Left lung (tissue), 14 donors: ENCODE data around the gene PCDH1. TPM values are rescaled to one million over a fixed set of nuclear protein-coding genes. Genes with fewer than 3 reads are reported as not detected.
"Not testable (repeated sequence)": the region's sequence is repeated elsewhere in the genome, so short reads cannot be mapped to it uniquely, and the experiment has no call there.

Experiments used
- ATAC-seq: fragments of 200-7000 bp; cut with Tn5 transposase; one replicate; pipeline ENCODE4 v1.9.1; 2020; ENCODE audit warnings: moderate library complexity
- DNase-seq, 4 donors: peaks; one replicate each; pipeline ENCODE4 v3.0.0-alpha.2; 2013 to 2020
- H3K27ac ChIP-seq, 2 donors: fragments of 200-600 bp; sonication (generic) in 1 of 2; one replicate each; pipeline versions ENCODE4 v1.5.0 to v1.8.0; 2020 to 2021
- H3K27me3 ChIP-seq, 2 donors: fragments of 200-600 bp; sonication (generic) in 1 of 2; one replicate each; pipeline versions ENCODE4 v1.5.0 to v1.8.0; 2020 to 2021
- H3K36me3 ChIP-seq, 2 donors: fragments of 200-600 bp; sonication (generic) in 1 of 2; one replicate each; pipeline versions ENCODE4 v1.5.0 to v1.8.0; 2020 to 2021
- H3K4me1 ChIP-seq, 2 donors: fragments of 200-600 bp; one replicate each; pipeline ENCODE4 v1.8.0; 2021
- H3K4me3 ChIP-seq, 2 donors: fragments of 200-600 bp; sonication (generic) in 1 of 2; one replicate each; pipeline versions ENCODE4 v1.5.0 to v1.8.0; 2020 to 2021; ENCODE audit warnings: mild to moderate bottlenecking in 1 of 2
- H3K9me3 ChIP-seq, 2 donors: fragments of 200-600 bp; sonication (generic) in 1 of 2; one replicate each; pipeline versions ENCODE4 v1.5.0 to v1.8.0; 2020 to 2021
- intact Hi-C, 2 donors: fragments of 100-400 bp; cut with DNase I; formaldehyde crosslinking; loops; one replicate each; pipeline versions ENCODE4 v1.11.2 to v1.14.2; 2022
- long read RNA-seq, 12 donors: library from polyadenylated mRNA in 2 of 12; unstranded in 2 of 12; transcript quantifications; one replicate each; pipeline ENCODE4 v2.0.0 and lab custom pipeline, GENCODE V29; 2019 to 2026
- polyA plus RNA-seq, 6 donors: library from polyadenylated mRNA; unstranded; fragments of 120-200 nt; gene quantifications; one replicate each; pipeline ENCODE4 v1.2.1, GENCODE V29; 2013; ENCODE audit not compliant: insufficient read length in 6 of 6
- total RNA-seq, 2 donors: library from RNA; stranded (reverse); fragmentation: NEBNext Ultra II Directional; extraction: Animal tissue kit (Norgen Biotek cat#: 25700); gene quantifications; one replicate each; pipeline ENCODE4 v1.2.1, GENCODE V29; 2021
- TF ChIP-seq, protein P1 (sequence below), 2 donors: fragments of 200-600 bp; sonication (generic) in 1 of 2; IDR thresholded peaks; one replicate each; pipeline versions ENCODE4 v1.5.0 to v1.8.0; 2021; ENCODE audit warnings: antibody characterized with exemption in 2 of 2
- donor health status: DM: no; HTN: yes; CAD: no.
- donor health status: DM: no; HTN: no; CAD: no.

PCDH1 gene
- total RNA-seq (10 to 100 TPM; 55.2 to 65.0 TPM), polyA plus RNA-seq (10 to 100 TPM; 23.6 to 38.2 (median 31.8) TPM)
- long read RNA-seq, donor 1, transcript PCDH1-203 (3 exons, 3,827 nt): major isoform, 7 of 12 reads
- long read RNA-seq, donor 1, partial matches to known transcripts: 5 of 12 reads
- long read RNA-seq, donor 1, other reads (novel, unspliced or antisense): 0 of 12 reads
- long read RNA-seq, donor 2, transcript PCDH1-203 (3 exons, 3,827 nt): major isoform, 7 of 12 reads
- long read RNA-seq, donor 2, partial matches to known transcripts: 5 of 12 reads
- long read RNA-seq, donor 2, other reads (novel, unspliced or antisense): 0 of 12 reads
- long read RNA-seq, donor 3, full-length matches to known transcripts: 10 of 10 reads
- long read RNA-seq, donor 3, partial matches to known transcripts: 0 of 10 reads
- long read RNA-seq, donor 3, other reads (novel, unspliced or antisense): 0 of 10 reads
- long read RNA-seq, donor 4, partial matches to known transcripts: 0 of 3 reads
- long read RNA-seq, donor 4, other reads (novel, unspliced or antisense): 3 of 3 reads
- long read RNA-seq, donor 5, transcript PCDH1-203 (3 exons, 3,827 nt): major isoform, 7 of 7 reads
- long read RNA-seq, donor 5, partial matches to known transcripts: 0 of 7 reads
- long read RNA-seq, donor 5, other reads (novel, unspliced or antisense): 0 of 7 reads
- long read RNA-seq, donor 6, transcript PCDH1-203 (3 exons, 3,827 nt): major isoform, 10 of 16 reads
- long read RNA-seq, donor 6, partial matches to known transcripts: 6 of 16 reads
- long read RNA-seq, donor 6, other reads (novel, unspliced or antisense): 0 of 16 reads
- long read RNA-seq, donor 7, full-length matches to known transcripts: 4 of 4 reads
- long read RNA-seq, donor 7, partial matches to known transcripts: 0 of 4 reads
- long read RNA-seq, donor 7, other reads (novel, unspliced or antisense): 0 of 4 reads
- long read RNA-seq, donor 8, full-length matches to known transcripts: 11 of 28 reads
- long read RNA-seq, donor 8, partial matches to known transcripts: 17 of 28 reads
- long read RNA-seq, donor 8, other reads (novel, unspliced or antisense): 0 of 28 reads
- long read RNA-seq, donor 9: 0 reads
- long read RNA-seq, donor 10, partial matches to known transcripts: 0 of 3 reads
- long read RNA-seq, donor 10, other reads (novel, unspliced or antisense): 2 of 3 reads
- long read RNA-seq, donor 11, transcript PCDH1-203 (3 exons, 3,827 nt): major isoform, 5 of 16 reads
- long read RNA-seq, donor 11, partial matches to known transcripts: 11 of 16 reads
- long read RNA-seq, donor 11, other reads (novel, unspliced or antisense): 0 of 16 reads
- long read RNA-seq, donor 12, full-length matches to known transcripts: 6 of 6 reads
- long read RNA-seq, donor 12, partial matches to known transcripts: 0 of 6 reads
- long read RNA-seq, donor 12, other reads (novel, unspliced or antisense): 0 of 6 reads

DNA sequence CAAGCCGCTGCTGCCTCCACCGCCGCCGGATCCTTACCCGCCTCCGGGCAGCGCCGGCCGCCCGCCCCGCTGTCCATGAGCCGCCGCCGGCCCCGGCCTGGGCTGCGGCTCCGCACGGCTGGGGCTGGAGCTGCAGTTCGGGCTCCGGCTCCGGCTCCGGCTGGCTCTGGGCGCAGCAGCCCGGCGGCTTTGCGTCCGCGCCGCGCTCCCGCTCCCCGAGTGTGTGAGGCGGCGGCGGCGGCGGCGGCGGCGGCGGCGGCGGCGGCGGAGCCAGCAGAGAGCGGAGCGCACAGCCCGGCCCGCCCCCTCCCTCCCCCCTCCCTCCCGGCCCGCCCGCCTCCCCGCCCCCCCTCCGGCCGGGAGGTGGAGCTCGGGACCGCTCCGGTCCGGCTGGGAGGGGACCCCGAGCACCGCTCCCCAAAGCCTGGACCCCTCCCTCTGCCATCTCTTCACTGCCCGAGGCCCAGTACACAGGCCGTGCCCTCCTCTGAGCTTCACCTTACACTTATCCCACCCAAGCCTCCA lies at the start of gene PCDH1:
Gene PCDH1 (minus strand): TSS at position 225 of the 525 bp plus-strand sequence. CDS start 148 bp downstream, at position 77.
- peak within 1 kb of the TSS; percentile 80 to 84 for H3K27ac ChIP-seq
- DNase-seq (peak in 1 of 4 donors; percentile 82), ATAC-seq (peak; percentile 67)
- H3K4me1 ChIP-seq: peaks cover 0 to 52% of the 10 kb centered on the region in 2 donors
- TF ChIP-seq, protein P1, sequence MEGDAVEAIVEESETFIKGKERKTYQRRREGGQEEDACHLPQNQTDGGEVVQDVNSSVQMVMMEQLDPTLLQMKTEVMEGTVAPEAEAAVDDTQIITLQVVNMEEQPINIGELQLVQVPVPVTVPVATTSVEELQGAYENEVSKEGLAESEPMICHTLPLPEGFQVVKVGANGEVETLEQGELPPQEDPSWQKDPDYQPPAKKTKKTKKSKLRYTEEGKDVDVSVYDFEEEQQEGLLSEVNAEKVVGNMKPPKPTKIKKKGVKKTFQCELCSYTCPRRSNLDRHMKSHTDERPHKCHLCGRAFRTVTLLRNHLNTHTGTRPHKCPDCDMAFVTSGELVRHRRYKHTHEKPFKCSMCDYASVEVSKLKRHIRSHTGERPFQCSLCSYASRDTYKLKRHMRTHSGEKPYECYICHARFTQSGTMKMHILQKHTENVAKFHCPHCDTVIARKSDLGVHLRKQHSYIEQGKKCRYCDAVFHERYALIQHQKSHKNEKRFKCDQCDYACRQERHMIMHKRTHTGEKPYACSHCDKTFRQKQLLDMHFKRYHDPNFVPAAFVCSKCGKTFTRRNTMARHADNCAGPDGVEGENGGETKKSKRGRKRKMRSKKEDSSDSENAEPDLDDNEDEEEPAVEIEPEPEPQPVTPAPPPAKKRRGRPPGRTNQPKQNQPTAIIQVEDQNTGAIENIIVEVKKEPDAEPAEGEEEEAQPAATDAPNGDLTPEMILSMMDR (IDR thresholded peaks at IDR 0.05): no peak
- H3K4me3 ChIP-seq: peak within 1 kb of the TSS; percentile 53 to 65
- intact Hi-C loops: loop anchor here in 1 of 2 donors (5.0 kb wide), 1 partner anchor 176 kb away; no protein-coding TSS in a partner anchor
- H3K9me3 ChIP-seq: no peaks in the 10 kb centered on the region
- peaks cover 37 to 100% of the 10 kb centered on the region in 2 donors for H3K27me3 ChIP-seq
- H3K36me3 ChIP-seq: no peaks in the 10 kb centered on the region

DNA sequence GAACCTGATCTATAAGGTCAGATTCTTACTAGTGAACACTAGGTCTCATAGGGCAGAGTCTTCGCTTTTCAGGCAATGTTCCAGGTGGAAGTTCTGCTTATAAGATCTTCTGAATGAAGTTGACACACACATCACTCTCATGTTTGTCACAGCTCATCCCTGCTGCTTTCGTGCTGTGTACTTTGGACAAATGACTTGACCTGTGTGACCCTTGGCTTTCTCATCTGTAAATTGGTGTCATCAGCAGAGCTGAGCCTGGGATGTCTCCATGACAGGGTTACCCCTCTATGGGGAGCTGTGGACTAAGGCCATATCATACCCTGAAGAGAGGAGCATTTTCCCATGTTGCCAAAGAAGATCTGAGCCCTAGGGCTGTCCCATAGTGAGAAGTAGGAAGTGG lies 48.2 kb upstream of the PCDH1 start:
- intact Hi-C loops: no loop called here

DNA sequence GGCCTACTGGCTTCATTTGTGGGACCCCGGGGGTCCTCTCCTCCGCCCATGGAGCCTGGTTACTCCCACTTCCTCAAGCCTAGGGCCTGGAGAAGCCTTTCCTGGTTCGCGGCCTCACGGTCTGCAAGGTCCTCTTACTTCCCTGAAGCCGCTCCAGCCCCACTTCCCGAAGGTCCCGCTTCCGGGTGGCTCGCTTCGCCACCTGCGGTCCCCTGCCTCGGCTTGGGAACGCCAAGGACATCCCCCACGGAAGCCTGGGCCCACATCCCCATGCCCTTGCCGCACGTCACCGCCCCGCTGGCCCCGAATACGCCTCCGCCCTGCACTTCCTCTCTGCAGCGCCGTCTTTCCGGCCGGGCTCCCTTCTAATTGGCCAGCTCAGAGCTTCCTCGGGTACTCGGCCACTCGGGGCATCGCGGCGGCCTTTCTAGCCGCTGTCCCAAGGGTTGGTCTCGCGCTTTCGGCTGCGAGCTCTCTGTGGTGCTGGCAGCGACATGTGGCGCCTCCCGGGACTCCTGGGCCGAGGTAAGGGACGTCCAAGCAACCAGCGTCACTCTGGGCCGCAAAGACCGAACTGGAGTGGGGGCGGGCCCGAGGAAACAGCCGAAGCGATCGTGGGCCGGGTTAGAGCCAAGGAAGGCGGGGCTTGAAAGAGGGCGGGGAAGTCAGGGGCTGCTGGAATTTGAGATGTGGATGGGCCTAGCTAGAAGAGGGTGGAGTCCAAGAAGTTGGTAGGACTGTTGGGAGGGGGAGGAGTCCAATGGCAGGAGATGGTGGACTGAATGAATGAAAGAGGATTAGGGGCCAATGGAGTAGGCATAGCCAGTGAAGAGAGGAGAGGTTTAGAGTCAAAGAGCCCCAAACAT lies 45.5 kb upstream of the PCDH1 start, which contains the start of gene DELE1:
Gene DELE1 (plus strand): TSS at position 424 of the 866 bp plus-strand sequence. CDS start 71 bp downstream, at position 495.
- H3K36me3 ChIP-seq: peaks cover 0 to 40% of the 10 kb centered on the region in 2 donors
- peak; percentile 99 for ATAC-seq

More for the DNA sequence above, 48.2 kb upstream of the PCDH1 start:
- TF ChIP-seq, protein P1 (IDR thresholded peaks at IDR 0.05): no peak
- ATAC-seq: no peak
- H3K9me3 ChIP-seq: no peaks in the 10 kb centered on the region
- no peak overlapping the region for H3K27ac ChIP-seq
- H3K27me3 ChIP-seq: no peaks in the 10 kb centered on the region
- DNase-seq: no peak
- peaks cover 0 to 67% of the 10 kb centered on the region in 2 donors for H3K36me3 ChIP-seq
- H3K4me1 ChIP-seq: peaks cover 0 to 58% of the 10 kb centered on the region in 2 donors
- H3K4me3 ChIP-seq: no peak overlapping the region

DNA sequence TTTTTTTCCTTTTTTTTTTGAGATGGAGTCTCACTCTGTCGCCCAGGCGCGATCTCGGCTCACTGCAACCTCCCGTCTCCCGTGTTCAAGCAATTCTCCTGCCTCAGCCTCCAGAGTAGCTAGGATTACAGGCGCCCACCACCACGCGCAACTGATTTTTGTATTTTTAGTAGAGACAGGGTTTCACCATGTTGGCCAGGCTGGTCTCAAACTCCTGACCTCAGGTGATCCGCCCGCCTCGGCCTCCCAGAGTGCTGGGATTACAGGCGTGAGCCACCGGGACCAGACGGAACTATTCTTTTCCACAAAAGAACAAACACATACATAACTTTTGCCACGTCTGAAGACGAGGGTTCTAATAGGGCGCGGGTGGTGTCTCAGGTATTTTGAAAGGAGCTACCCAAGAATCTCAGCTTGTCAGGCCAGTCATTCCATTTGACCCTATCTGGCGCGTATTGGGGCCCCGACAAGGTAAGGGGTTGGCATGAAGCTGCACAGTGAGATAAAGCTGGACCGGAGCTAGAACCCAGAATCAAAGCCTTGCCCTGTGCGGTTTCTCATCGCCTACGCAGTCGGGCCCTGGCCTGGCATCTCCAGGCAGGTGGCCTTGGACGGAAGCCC lies 44.7 kb upstream of the PCDH1 start:
- DNase-seq, H3K9me3 ChIP-seq, ATAC-seq, H3K27me3 ChIP-seq, intact Hi-C loops: not testable (repeated sequence)
- Histone ChIP-seq H3K4me3 (peak overlapping the region; percentile 57 to 80), H3K36me3 (peaks cover 0 to 32% of the 10 kb centered on the region in 2 donors), H3K27ac (peak overlapping the region; percentile 98 to 99), H3K4me1 (peaks cover 0 to 43% of the 10 kb centered on the region in 2 donors)

More for the DNA sequence above, 45.5 kb upstream of the PCDH1 start, which contains the start of gene DELE1:
- peak; percentile 93 to 99 (median 95) for DNase-seq
- Histone ChIP-seq H3K4me3 (peak within 1 kb of the TSS; percentile 57 to 80), H3K27me3 (no peaks in the 10 kb centered on the region), H3K4me1 (peaks cover 0 to 51% of the 10 kb centered on the region in 2 donors), H3K27ac (peak within 1 kb of the TSS; percentile 98 to 99), H3K9me3 (no peaks in the 10 kb centered on the region)
- intact Hi-C loops: no loop called here
- TF ChIP-seq, protein P1 (IDR thresholded peaks at IDR 0.05): no peak
